T-helper 17 cell (primary cell): ENCODE results near the gene AFM. TPM values are rescaled to one million over a fixed set of nuclear protein-coding genes. Genes with fewer than 3 reads are reported as not detected.

Experiments used
- ATAC-seq: fragments of 150-1000 bp; cut with Tn5 transposase; 2 replicates; pipeline ENCODE4 v1.10.0; 2021; ENCODE audit warnings: mild to moderate bottlenecking, moderate library complexity
- DNase-seq, 3 donors: peaks; one replicate each; pipeline versions ENCODE4 v3.0.0 to v3.0.0-alpha.2; 2020 to 2021
- H3K9me3 ChIP-seq: one replicate; pipeline ENCODE4 v1.7.0; 2013; ENCODE audit warnings: low read length, mild to moderate bottlenecking; ENCODE audit not compliant: control insufficient read depth, poor library complexity, severe bottlenecking
- H3K27ac Mint-ChIP-seq: one replicate; pipeline ENCODE4 v1.8.0; 2022; ENCODE audit warnings: mild to moderate bottlenecking, moderate library complexity, mixed read lengths
- H3K27me3 Mint-ChIP-seq: one replicate; pipeline ENCODE4 v1.8.0; 2022; ENCODE audit warnings: mixed read lengths
- H3K36me3 Mint-ChIP-seq: one replicate; pipeline ENCODE4 v1.8.0; 2022; ENCODE audit warnings: low read depth, mixed read lengths
- H3K4me1 Mint-ChIP-seq: one replicate; pipeline ENCODE4 v1.8.0; 2022; ENCODE audit warnings: mild to moderate bottlenecking, mixed read lengths
- H3K4me3 Mint-ChIP-seq: one replicate; pipeline ENCODE4 v1.8.0; 2022; ENCODE audit warnings: mild to moderate bottlenecking, moderate library complexity, mixed read lengths
- total RNA-seq, 4 donors: library from RNA in 2 of 4; stranded (reverse) in 2 of 4; gene quantifications; one replicate each; pipeline ENCODE4 v1.2.3 and lab custom pipeline; 2022 to 2026

Gene AFM
- total RNA-seq, 2 donors from 2014 or later = not detected

DNA sequence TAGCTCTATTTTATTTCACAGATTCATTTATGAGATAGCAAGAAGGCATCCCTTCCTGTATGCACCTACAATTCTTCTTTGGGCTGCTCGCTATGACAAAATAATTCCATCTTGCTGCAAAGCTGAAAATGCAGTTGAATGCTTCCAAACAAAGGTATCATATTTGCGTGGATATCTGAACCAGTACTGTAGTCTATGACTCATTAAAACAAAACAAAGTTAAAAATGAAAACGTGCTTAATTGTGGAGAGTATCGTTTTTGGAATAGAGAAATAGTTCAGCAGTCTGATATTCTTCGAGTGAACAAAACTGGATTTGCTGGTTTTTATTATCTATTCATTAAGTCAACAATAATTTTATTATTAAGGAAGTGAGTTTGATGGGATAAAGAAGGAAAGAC is 39.3 kb upstream of the AFM start:
- Mint-ChIP-seq H3K4me3 (no peak overlapping the region), H3K4me1 (no peaks in the 10 kb centered on the region), H3K27ac (no peak overlapping the region), H3K36me3 (no peaks in the 10 kb centered on the region), H3K27me3 (peaks cover 33% of the 10 kb centered on the region)
- no peak for ATAC-seq
- DNase-seq = no peak
- no peaks in the 10 kb centered on the region for H3K9me3 ChIP-seq

- no peak overlapping the region for H3K4me3 Mint-ChIP-seq
- H3K27ac Mint-ChIP-seq = no peak overlapping the region
- no peak for DNase-seq
- H3K4me1 Mint-ChIP-seq = no peaks in the 10 kb centered on the region
- H3K9me3 ChIP-seq = no peaks in the 10 kb centered on the region
- H3K27me3 Mint-ChIP-seq = peaks cover 34% of the 10 kb centered on the region
- no peaks in the 10 kb centered on the region for H3K36me3 Mint-ChIP-seq
- ATAC-seq = no peak
Measured at GRCh38 chr4:73443224-73443623, 38.3 kb upstream of the AFM start.

DNA sequence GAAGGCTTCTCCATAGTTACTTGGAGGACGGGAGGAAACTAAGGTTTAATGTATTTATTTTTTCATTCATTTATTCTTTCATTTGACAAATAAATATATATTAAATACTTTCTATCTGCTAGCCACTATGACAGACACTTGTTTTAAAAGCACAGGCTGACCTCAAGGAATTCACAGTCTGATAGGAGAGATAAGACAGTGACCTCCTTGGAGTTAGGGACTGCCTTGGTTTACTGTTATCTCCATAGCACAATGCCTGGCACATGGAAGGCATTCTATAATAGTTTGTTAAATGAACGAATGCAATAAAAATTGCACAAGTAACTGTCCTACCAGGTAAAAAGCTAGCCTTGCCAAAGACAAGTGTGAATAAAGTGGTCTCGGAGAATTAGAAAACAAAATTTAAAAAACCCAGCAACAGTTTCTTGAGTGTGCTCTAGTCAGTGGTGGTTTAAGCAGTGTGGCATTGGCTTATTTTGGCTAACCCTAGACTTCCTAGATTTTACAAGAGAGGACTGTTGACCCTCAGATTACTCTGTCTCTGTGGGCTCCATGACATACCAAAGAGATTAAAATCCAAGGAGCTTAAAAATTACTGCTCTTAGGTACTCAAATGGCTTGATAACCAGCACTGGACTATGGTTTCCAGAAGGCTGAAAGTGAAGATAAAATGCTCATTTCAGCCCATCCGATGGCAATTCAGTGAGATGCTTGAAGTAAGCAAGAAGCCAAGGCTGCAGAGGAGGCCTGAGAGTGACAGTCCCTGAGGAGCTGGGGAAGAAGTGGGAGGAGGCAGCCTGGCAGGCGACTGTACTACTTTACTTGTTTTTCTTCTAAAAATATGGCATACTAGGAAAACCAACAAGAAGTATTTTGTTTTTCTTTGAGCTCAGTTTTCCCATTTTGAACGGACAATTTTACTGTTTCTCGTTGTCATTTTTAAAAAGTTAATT is 35.9 kb upstream of the AFM start:
- no peaks in the 10 kb centered on the region for H3K9me3 ChIP-seq
- Mint-ChIP-seq H3K4me3 (no peak overlapping the region), H3K36me3 (no peaks in the 10 kb centered on the region), H3K27me3 (peaks cover 43% of the 10 kb centered on the region), H3K4me1 (no peaks in the 10 kb centered on the region), H3K27ac (no peak overlapping the region)
- ATAC-seq (no peak), DNase-seq (no peak)

DNA sequence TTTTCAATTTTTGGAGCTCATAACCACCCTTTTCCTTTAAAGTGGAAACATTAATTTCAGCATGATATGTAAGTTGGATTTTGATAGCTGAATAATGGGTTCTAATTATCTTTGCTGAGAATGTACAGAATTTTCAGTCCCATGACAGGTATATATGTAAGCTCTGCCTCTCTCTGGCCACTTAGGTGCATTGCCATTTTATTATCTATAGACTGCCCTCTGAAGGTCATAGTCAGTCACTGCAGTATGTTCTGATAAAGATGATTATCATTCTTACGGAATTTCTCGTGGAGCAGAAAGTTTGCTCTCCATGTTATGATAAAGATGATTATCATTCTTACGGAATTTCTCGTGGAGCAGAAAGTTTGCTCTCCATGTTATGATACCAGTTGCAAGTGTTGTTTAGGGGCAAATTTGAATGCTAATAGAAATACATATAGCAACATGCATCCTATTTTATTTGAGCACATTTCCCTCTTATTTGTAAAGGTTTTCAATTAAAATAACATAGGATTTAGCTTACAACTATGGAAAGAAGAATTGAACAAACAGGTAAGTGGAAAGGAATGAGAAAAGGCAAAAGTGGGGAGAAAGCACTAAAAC is 35.1 kb upstream of the AFM start:
- Mint-ChIP-seq H3K4me3 (no peak overlapping the region), H3K27me3 (peaks cover 41% of the 10 kb centered on the region)

GRCh38 chr4:73447671-73448070 is 33.9 kb upstream of the AFM start:
- no peak overlapping the region for H3K27ac Mint-ChIP-seq
- ATAC-seq (no peak), DNase-seq (no peak)
- H3K4me3 Mint-ChIP-seq = no peak overlapping the region
- peaks cover 28% of the 10 kb centered on the region for H3K27me3 Mint-ChIP-seq
- no peaks in the 10 kb centered on the region for H3K4me1 Mint-ChIP-seq
- H3K9me3 ChIP-seq = no peaks in the 10 kb centered on the region
- H3K36me3 Mint-ChIP-seq = no peaks in the 10 kb centered on the region

More for the DNA sequence above, 35.1 kb upstream of the AFM start:
- Mint-ChIP-seq H3K36me3 (no peaks in the 10 kb centered on the region), H3K4me1 (no peaks in the 10 kb centered on the region), H3K27ac (no peak overlapping the region)
- DNase-seq = no peak
- H3K9me3 ChIP-seq = no peaks in the 10 kb centered on the region
- ATAC-seq = peak; percentile 86

- H3K4me1 Mint-ChIP-seq = no peaks in the 10 kb centered on the region
- H3K27me3 Mint-ChIP-seq = peaks cover 26% of the 10 kb centered on the region
- ATAC-seq = no peak
- DNase-seq = no peak
- H3K36me3 Mint-ChIP-seq = no peaks in the 10 kb centered on the region
- H3K27ac Mint-ChIP-seq = no peak overlapping the region
- no peak overlapping the region for H3K4me3 Mint-ChIP-seq
- no peaks in the 10 kb centered on the region for H3K9me3 ChIP-seq
Measured at GRCh38 chr4:73448448-73449203, 32.9 kb upstream of the AFM start.

GRCh38 chr4:73450398-73451004 is 31.0 kb upstream of the AFM start:
- peaks cover 26% of the 10 kb centered on the region for H3K27me3 Mint-ChIP-seq
- ATAC-seq (no peak), DNase-seq (no peak)
- no peak overlapping the region for H3K27ac Mint-ChIP-seq
- no peaks in the 10 kb centered on the region for H3K4me1 Mint-ChIP-seq
- no peaks in the 10 kb centered on the region for H3K9me3 ChIP-seq
- H3K4me3 Mint-ChIP-seq = no peak overlapping the region
- H3K36me3 Mint-ChIP-seq = no peaks in the 10 kb centered on the region

DNA sequence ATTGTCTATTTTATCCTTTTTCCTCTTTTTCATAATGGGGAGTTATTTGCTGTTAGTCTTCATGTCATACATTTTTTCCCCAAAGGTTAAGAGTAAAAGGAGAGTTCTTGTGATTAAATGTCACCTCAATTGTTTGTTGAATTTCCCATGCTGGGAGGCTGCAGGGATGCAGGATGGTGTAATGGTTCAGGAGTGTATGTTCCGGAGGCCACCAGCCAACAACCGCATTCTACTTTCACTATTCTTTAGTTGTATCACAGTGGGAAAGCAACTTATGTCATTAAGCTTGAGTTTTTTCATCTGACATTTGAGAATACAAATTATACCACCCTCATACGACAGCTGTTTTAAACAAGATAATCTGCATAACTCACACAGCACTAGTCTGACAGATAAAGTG is 30.1 kb upstream of the AFM start:
- Mint-ChIP-seq H3K36me3 (no peaks in the 10 kb centered on the region), H3K27me3 (peaks cover 20% of the 10 kb centered on the region), H3K4me3 (no peak overlapping the region), H3K27ac (no peak overlapping the region), H3K4me1 (no peaks in the 10 kb centered on the region)
- H3K9me3 ChIP-seq = no peaks in the 10 kb centered on the region
- ATAC-seq (no peak), DNase-seq (no peak)

DNA sequence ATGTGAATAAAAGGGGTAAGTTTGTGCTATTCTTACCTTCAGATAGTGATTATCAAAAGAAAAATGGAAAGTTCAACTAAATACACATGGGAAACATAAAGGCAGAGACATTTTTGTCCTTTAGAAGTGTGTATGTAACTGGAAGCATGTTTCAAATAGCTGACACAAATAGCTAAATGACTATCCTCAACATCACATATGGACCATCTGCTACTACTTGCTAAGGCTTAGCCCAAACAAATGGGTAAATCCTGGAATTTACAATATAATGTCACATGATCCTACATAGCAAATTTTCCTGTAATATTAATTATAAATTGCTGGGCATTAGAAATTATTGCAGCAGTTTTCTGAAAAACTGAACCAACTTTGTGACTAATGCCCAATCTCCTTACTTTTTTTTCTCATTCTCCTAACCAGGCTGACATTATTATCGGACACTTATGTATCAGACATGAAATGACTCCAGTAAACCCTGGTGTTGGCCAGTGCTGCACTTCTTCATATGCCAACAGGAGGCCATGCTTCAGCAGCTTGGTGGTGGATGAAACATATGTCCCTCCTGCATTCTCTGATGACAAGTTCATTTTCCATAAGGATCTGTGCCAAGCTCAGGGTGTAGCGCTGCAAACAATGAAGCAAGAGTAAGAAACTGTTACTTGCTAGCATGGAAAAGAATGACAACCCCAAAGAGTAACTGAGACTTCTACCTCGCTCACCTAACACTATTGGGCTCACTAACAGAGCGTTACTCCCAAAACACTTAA is 29.4 kb upstream of the AFM start:
- Mint-ChIP-seq H3K4me1 (no peaks in the 10 kb centered on the region), H3K27ac (no peak overlapping the region), H3K27me3 (peaks cover 20% of the 10 kb centered on the region), H3K36me3 (no peaks in the 10 kb centered on the region), H3K4me3 (no peak overlapping the region)
- no peak for DNase-seq
- no peak for ATAC-seq
- H3K9me3 ChIP-seq = no peaks in the 10 kb centered on the region

- Mint-ChIP-seq H3K27ac (no peak overlapping the region), H3K4me1 (no peaks in the 10 kb centered on the region), H3K36me3 (no peaks in the 10 kb centered on the region), H3K27me3 (peaks cover 14% of the 10 kb centered on the region), H3K4me3 (no peak overlapping the region)
- no peak for DNase-seq
- H3K9me3 ChIP-seq = no peaks in the 10 kb centered on the region
- no peak for ATAC-seq
Measured at GRCh38 chr4:73452953-73453700, 28.4 kb upstream of the AFM start.

DNA sequence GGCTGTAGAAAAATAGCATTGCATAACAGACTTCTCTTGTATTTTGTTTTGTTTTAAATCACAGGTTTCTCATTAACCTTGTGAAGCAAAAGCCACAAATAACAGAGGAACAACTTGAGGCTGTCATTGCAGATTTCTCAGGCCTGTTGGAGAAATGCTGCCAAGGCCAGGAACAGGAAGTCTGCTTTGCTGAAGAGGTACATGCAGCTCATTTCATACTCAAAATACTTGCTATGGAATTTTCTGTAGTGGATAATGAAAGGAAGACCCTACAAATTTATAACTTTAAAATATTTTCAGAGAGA is 27.9 kb upstream of the AFM start:
- no peak for ATAC-seq
- H3K36me3 Mint-ChIP-seq = no peaks in the 10 kb centered on the region

DNA sequence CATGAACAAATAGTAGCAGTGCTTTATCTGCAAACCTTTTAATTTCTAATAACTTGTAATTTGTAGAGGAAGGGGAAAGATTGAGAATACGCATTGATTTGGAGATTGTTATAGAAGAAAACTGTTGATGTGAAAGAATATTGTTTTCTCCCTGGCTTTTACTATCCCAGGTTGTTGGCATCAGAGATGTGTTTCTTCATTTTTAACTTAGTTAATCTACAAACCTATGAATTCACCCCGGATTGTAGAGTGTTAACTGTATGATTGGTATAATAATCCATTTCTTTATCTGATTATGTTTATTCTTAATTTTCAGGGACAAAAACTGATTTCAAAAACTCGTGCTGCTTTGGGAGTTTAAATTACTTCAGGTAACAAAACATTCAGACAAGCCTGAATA is 26.6 kb upstream of the AFM start:
- H3K4me3 Mint-ChIP-seq = no peak overlapping the region
- H3K27me3 Mint-ChIP-seq = peaks cover 8% of the 10 kb centered on the region
- no peak for ATAC-seq

More for the DNA sequence above, 27.9 kb upstream of the AFM start:
- DNase-seq = no peak
- H3K9me3 ChIP-seq = no peaks in the 10 kb centered on the region
- no peak overlapping the region for H3K27ac Mint-ChIP-seq
- H3K27me3 Mint-ChIP-seq = peaks cover 11% of the 10 kb centered on the region
- no peak overlapping the region for H3K4me3 Mint-ChIP-seq
- H3K4me1 Mint-ChIP-seq = no peaks in the 10 kb centered on the region

More for the DNA sequence above, 26.6 kb upstream of the AFM start:
- Mint-ChIP-seq H3K36me3 (no peaks in the 10 kb centered on the region), H3K4me1 (no peaks in the 10 kb centered on the region), H3K27ac (no peak overlapping the region)
- no peaks in the 10 kb centered on the region for H3K9me3 ChIP-seq
- DNase-seq = no peak
